PC-9 (cell line): ENCODE measurements around the gene L3HYPDH. TPM values are rescaled to one million over a fixed set of nuclear protein-coding genes. Genes with fewer than 3 reads are reported as not detected.
A peak's percentile ranks its signal among the peaks of the same experiment; 100 is the strongest.

Experiments
- BruUV-seq: library from RNA; stranded (reverse); fragments of 400-500 nt; replicated peaks from 2 replicates; lab custom pipeline; 2021; lab: Mats Ljungman, UMichigan
- CTCF ChIA-PET: fragments of 300-600 bp; sonication (Branson Sonifier 250); formaldehyde crosslinking; loops from one replicate; lab custom pipeline; 2022; ENCODE audit warnings: antibody characterized with exemption; lab: Charles Lee
- POLR2A ChIA-PET: fragments of 300-600 bp; sonication (Branson Sonifier 250); formaldehyde crosslinking; loops from one replicate; lab custom pipeline; 2022; ENCODE audit warnings: antibody characterized with exemption; ENCODE audit not compliant: unreplicated experiment; lab: Charles Lee
- DNase-seq, 2 experiments: peaks; one replicate each; pipeline versions ENCODE4 v3.0.0 to v3.0.0-alpha.2; 2015 to 2022; ENCODE audit warnings: mixed read lengths in 1 of 2
- H2AFZ ChIP-seq: fragments of 200-600 bp; sonication (generic); 2 replicates; pipeline ENCODE4 v1.8.1; 2017; ENCODE audit warnings: antibody characterized with exemption
- H3F3A ChIP-seq: fragments of 200-600 bp; sonication (generic); 2 replicates; pipeline ENCODE4 v1.8.1; 2017; ENCODE audit warnings: antibody characterized with exemption, mild to moderate bottlenecking, low read depth; ENCODE audit not compliant: insufficient read depth
- H3K27ac ChIP-seq: fragments of 200-600 bp; sonication (generic); 2 replicates; pipeline ENCODE4 v1.6.1; 2016; ENCODE audit warnings: mixed run types
- H3K27me3 ChIP-seq: fragments of 200-600 bp; sonication (generic); 2 replicates; pipeline ENCODE4 v1.6.1; 2016; ENCODE audit warnings: low read depth, mixed run types; ENCODE audit not compliant: insufficient read depth
- H3K36me3 ChIP-seq: fragments of 200-600 bp; sonication (generic); 2 replicates; pipeline ENCODE4 v1.6.1; 2016; ENCODE audit warnings: low read depth, mixed run types
- H3K4me1 ChIP-seq: fragments of 200-600 bp; sonication (generic); replicated peaks from 2 replicates; pipeline ENCODE4 v1.6.1; 2016; ENCODE audit warnings: mixed run types; ENCODE audit not compliant: insufficient read depth
- H3K4me2 ChIP-seq: fragments of 200-600 bp; sonication (generic); 2 replicates; pipeline ENCODE4 v1.6.1; 2017; ENCODE audit warnings: mixed run types
- H3K4me3 ChIP-seq: fragments of 200-600 bp; sonication (generic); 2 replicates; pipeline ENCODE4 v1.6.1; 2016; ENCODE audit warnings: mixed run types
- H3K79me2 ChIP-seq: fragments of 200-600 bp; sonication (generic); 2 replicates; pipeline ENCODE4 v1.6.1; 2017; ENCODE audit warnings: low read depth, mixed run types
- H3K9me2 ChIP-seq: fragments of 200-600 bp; sonication (generic); 2 replicates; pipeline ENCODE4 v1.8.1; 2017; ENCODE audit warnings: mild to moderate bottlenecking; ENCODE audit not compliant: insufficient read depth
- H3K9me3 ChIP-seq: fragments of 200-600 bp; sonication (generic); 2 replicates; pipeline ENCODE4 v1.8.1; 2016; ENCODE audit warnings: low read depth; ENCODE audit not compliant: insufficient read depth
- H4K20me1 ChIP-seq: fragments of 200-600 bp; sonication (generic); 2 replicates; pipeline ENCODE4 v1.8.1; 2017; ENCODE audit not compliant: insufficient read depth
- CTCF ChIP-seq: fragments of 200-600 bp; sonication (generic); conservative IDR thresholded peaks from 2 replicates; pipeline ENCODE4 v1.6.1; 2017; ENCODE audit warnings: mixed run types, antibody characterized with exemption, mild to moderate bottlenecking, moderate library complexity
- EZH2 ChIP-seq: fragments of 200-600 bp; sonication (generic); IDR thresholded peaks from 2 replicates; pipeline ENCODE4 v1.8.0; 2017; ENCODE audit warnings: antibody characterized with exemption, low read depth
- intact Hi-C: fragments of 100-400 bp; cut with micrococcal nuclease; formaldehyde crosslinking; loops from one replicate; pipeline ENCODE4 v1.10.0; 2022; ENCODE audit not compliant: unreplicated experiment
- total RNA-seq: library from RNA; stranded (reverse); gene quantifications from 2 replicates; pipeline ENCODE4 v1.2.3, GENCODE V29; 2021

The L3HYPDH gene
- total RNA-seq, 1 experiment from 2014 or later: 121 TPM

- no peaks in the 10 kb centered on the region for H3K9me2 ChIP-seq
- no peaks in the 10 kb centered on the region for H3F3A ChIP-seq
- POLR2A ChIA-PET: interaction anchor here (0.9 kb wide), 1 partner anchor 24 kb away, joined by 5 read pairs; the partner anchor contains the start of genes JKAMP and L3HYPDH
- H3K79me2 ChIP-seq: no peaks in the 10 kb centered on the region
- intact Hi-C loops: loop anchor here (10.0 kb wide), 1 partner anchor 677 kb away; no protein-coding TSS in a partner anchor
- no peaks in the 10 kb centered on the region for H3K27me3 ChIP-seq
- CTCF ChIA-PET: interaction anchor here (0.5 to 0.6 kb wide), 2 partner anchors 463 to 958 kb away, joined by 3 to 4 read pairs; no protein-coding TSS in a partner anchor
- DNase-seq: peak in 1 of 2 experiments; percentile 37
- TF ChIP-seq CTCF (no peak), EZH2 (no peak)
- H3K4me2 ChIP-seq: no peak overlapping the region
- no peak overlapping the region for H3K27ac ChIP-seq
- H2AFZ ChIP-seq: no peak overlapping the region
- H4K20me1 ChIP-seq: no peaks in the 10 kb centered on the region
- H3K4me1 ChIP-seq: no peaks in the 10 kb centered on the region
- no peaks in the 10 kb centered on the region for H3K9me3 ChIP-seq
- H3K4me3 ChIP-seq: no peak overlapping the region
- no TSS peak for BruUV-seq
- H3K36me3 ChIP-seq: no peaks in the 10 kb centered on the region
Measured at GRCh38 chr14:59507752-59508103, 23.5 kb upstream of the L3HYPDH start.

GRCh38 chr14:59507063-59507751, 23.0 kb upstream of the L3HYPDH start:
- BruUV-seq: no TSS peak
- H3K9me3 ChIP-seq: no peaks in the 10 kb centered on the region
- H3K9me2 ChIP-seq: no peaks in the 10 kb centered on the region
- CTCF ChIA-PET: interaction anchor here (0.5 to 1.0 kb wide), 3 partner anchors 59 to 958 kb away, joined by 3 read pairs; no protein-coding TSS in a partner anchor
- H3K4me3 ChIP-seq: no peak overlapping the region
- H4K20me1 ChIP-seq: no peaks in the 10 kb centered on the region
- H3K27ac ChIP-seq: no peak overlapping the region
- POLR2A ChIA-PET: interaction anchor here (0.6 to 0.9 kb wide), 3 partner anchors 10 to 168 kb away, joined by 5 to 6 read pairs (median 6); partner anchors contain the start of genes JKAMP and L3HYPDH
- intact Hi-C loops: loop anchor here (10.0 kb wide), 1 partner anchor 678 kb away; no protein-coding TSS in a partner anchor
- TF ChIP-seq EZH2 (no peak), CTCF (peak; percentile 66)
- H3K4me1 ChIP-seq: no peaks in the 10 kb centered on the region
- H3K27me3 ChIP-seq: no peaks in the 10 kb centered on the region
- 0 out of 2 replicates have a peak, but pooled peaks cover 1% of the 10 kb centered on the region for H3K36me3 ChIP-seq
- H3K79me2 ChIP-seq: no peaks in the 10 kb centered on the region
- no peak overlapping the region for H3K4me2 ChIP-seq
- peak; percentile 35 to 39 for DNase-seq
- no peak overlapping the region for H2AFZ ChIP-seq
- H3F3A ChIP-seq: no peaks in the 10 kb centered on the region

GRCh38 chr14:59503256-59503655, 19.0 kb upstream of the L3HYPDH start:
- ChIA-PET POLR2A (no interaction called here), CTCF (no interaction called here)
- H2AFZ ChIP-seq: no peak overlapping the region
- intact Hi-C loops: loop anchor here (10.0 kb wide), 1 partner anchor 682 kb away; no protein-coding TSS in a partner anchor
- H3K4me3 ChIP-seq: no peak overlapping the region
- H3K36me3 ChIP-seq: peaks cover 10% of the 10 kb centered on the region
- no peak for TF ChIP-seq EZH2
- no peak for TF ChIP-seq CTCF
- BruUV-seq: no TSS peak
- no peaks in the 10 kb centered on the region for H3K4me1 ChIP-seq
- no peaks in the 10 kb centered on the region for H3F3A ChIP-seq
- H3K27me3 ChIP-seq: no peaks in the 10 kb centered on the region
- no peaks in the 10 kb centered on the region for H3K9me2 ChIP-seq
- no peak overlapping the region for H3K4me2 ChIP-seq
- no peak overlapping the region for H3K27ac ChIP-seq
- H3K9me3 ChIP-seq: no peaks in the 10 kb centered on the region
- no peak for DNase-seq
- no peaks in the 10 kb centered on the region for H3K79me2 ChIP-seq
- no peaks in the 10 kb centered on the region; the same call in 1 of the 2 replicates for H4K20me1 ChIP-seq
